Activated CD4-positive, alpha-beta memory T cell treated with anti-CD3 and anti-CD28 coated beads for 36 hours (primary cell): ENCODE data around the gene CCDC88B. TPM values are rescaled to one million over a fixed set of nuclear protein-coding genes. Genes with fewer than 3 reads are reported as not detected.
A peak's percentile ranks its signal among the peaks of the same experiment; 100 is the strongest.
"Not testable (repeated sequence)": the region's sequence is repeated elsewhere in the genome, so short reads cannot be mapped to it uniquely, and the experiment has no call there.

Experiments used
- CTCF ChIA-PET: fragments of 350-600 bp; sonication (Branson Sonifier 250); formaldehyde crosslinking; loops from one replicate; lab custom pipeline; 2021; ENCODE audit warnings: antibody characterized with exemption, inconsistent platforms; lab: Charles Lee
- POLR2A ChIA-PET: fragments of 350-600 bp; sonication (Branson Sonifier 250); formaldehyde crosslinking; loops from one replicate; lab custom pipeline; 2021; ENCODE audit warnings: antibody characterized with exemption; lab: Charles Lee
- DNase-seq: peaks from one replicate; pipeline ENCODE4 v3.0.0-alpha.2; 2020
- H3K27ac Mint-ChIP-seq: one replicate; pipeline ENCODE4 v1.8.0; 2021; ENCODE audit warnings: mixed read lengths
- H3K27me3 Mint-ChIP-seq: one replicate; pipeline ENCODE4 v1.8.0; 2021; ENCODE audit warnings: mixed read lengths
- H3K36me3 Mint-ChIP-seq: one replicate; pipeline ENCODE4 v1.8.0; 2021; ENCODE audit warnings: mixed read lengths
- H3K4me1 Mint-ChIP-seq: one replicate; pipeline ENCODE4 v1.8.0; 2021; ENCODE audit warnings: low read depth, mixed read lengths
- H3K4me3 Mint-ChIP-seq: one replicate; pipeline ENCODE4 v1.8.0; 2021; ENCODE audit warnings: mild to moderate bottlenecking, mixed read lengths
- H3K9me3 Mint-ChIP-seq: one replicate; pipeline ENCODE4 v1.8.0; 2021; ENCODE audit warnings: mixed read lengths
- intact Hi-C: fragments of 100-400 bp; cut with micrococcal nuclease; formaldehyde crosslinking; loops from one replicate; pipeline ENCODE4 v1.15.1; 2023
- total RNA-seq, 2 experiments: library from RNA; stranded (reverse); gene quantifications; one replicate each; pipeline ENCODE4 v1.2.3, GENCODE V29; 2021

CCDC88B gene
- total RNA-seq, 2 experiments from 2014 or later, result 69.5 to 74.5 TPM

DNA sequence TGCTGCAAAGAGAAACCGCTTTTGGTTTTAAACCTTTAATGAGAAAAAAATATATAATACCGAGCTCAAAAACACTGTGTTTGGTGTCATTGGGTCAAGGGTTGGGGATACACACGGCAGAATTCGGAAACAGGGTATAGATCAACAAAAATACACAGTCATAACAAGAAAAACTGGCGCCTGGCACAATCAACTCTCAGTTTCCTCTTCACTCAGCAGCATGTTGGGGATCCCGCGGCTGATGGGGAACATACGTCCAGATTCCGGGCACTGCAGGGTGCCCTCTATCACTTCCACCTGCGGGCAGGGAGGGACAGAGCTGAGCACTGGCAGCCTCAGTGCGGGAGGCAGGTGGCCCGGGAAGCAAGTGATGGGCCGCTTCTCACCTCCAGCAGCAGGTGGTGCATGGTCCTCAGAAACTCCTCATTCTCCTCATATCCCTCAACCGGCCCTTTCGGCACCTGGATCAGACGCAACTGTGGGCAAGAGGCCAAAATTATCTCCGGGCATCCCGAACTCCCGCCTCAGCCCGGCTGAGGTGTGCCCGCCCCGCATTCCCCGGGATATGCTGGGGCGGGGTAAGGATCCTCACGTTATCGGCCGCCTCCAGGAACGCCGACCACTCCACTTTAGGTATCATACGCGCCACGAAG is 23.2 kb upstream of the CCDC88B start:
- intact Hi-C loops, result loop anchor here (1.0 to 10.0 kb wide), 6 partner anchors 11 to 458 kb away; partner anchors contain the start of genes CCDC88B, ESRRA, FKBP2 and SF1
- peak; percentile 62 for DNase-seq
- H3K27ac Mint-ChIP-seq, result peak overlapping the region; percentile 99
- H3K4me1 Mint-ChIP-seq, result peaks cover 36% of the 10 kb centered on the region
- no peaks in the 10 kb centered on the region for H3K9me3 Mint-ChIP-seq
- POLR2A ChIA-PET, result interaction anchor here (0.6 to 2.8 kb wide), 17 partner anchors 10 to 548 kb away, joined by 3 to 24 read pairs (median 5); partner anchors contain the start of genes BAD, ESRRA, FERMT3 and FKBP2
- H3K27me3 Mint-ChIP-seq, result no peaks in the 10 kb centered on the region
- CTCF ChIA-PET, result interaction anchor here (0.6 to 5.3 kb wide), 17 partner anchors 9 to 563 kb away, joined by 3 to 97 read pairs (median 8); partner anchors contain the start of genes CATSPERZ, CCDC88B, ESRRA and FERMT3
- peaks cover 33% of the 10 kb centered on the region for H3K36me3 Mint-ChIP-seq
- peak overlapping the region; percentile 92 for H3K4me3 Mint-ChIP-seq

DNA sequence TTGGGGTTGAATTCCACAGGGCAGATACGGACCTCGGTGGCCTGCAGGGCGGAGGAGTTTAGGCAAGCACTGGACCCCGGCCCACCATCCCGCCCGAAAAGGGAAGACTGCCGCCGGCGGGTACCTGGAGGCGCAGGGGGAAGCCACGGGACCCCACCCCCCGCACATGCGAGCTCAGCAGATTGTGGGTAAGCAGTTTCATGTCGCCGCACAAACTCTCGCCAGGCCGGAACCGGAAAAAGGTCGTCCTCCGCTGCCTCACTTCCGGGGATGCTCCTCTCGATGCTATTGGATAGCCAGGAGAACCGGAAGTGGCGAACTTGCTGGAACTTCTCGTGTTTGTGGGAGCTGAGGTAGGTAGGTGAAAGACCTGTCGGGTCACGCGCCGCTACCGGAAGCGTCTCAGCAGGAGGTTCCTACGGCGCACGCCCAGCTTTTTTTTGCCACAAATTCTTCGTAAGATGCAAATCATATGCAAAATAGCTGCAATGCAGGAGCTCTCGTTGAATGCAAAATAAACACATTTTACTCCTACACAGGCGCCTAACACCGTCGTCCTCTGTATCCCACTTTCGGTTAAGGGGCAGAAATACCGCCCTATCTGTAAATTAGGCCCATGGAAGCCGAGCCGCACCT is 22.6 kb upstream of the CCDC88B start, which contains the start of gene TRMT112:
TRMT112 (minus strand) TSS at position 235 of the 636 bp plus-strand sequence; CDS start at position 202, 33 bp downstream.
- peak; percentile 98 for DNase-seq
- Mint-ChIP-seq H3K27ac (peak within 1 kb of the TSS; percentile 99), H3K4me3 (peak within 1 kb of the TSS; percentile 92), H3K36me3 (peaks cover 35% of the 10 kb centered on the region), H3K4me1 (peaks cover 35% of the 10 kb centered on the region), H3K27me3 (no peaks in the 10 kb centered on the region), H3K9me3 (no peaks in the 10 kb centered on the region)
- ChIA-PET POLR2A (interaction anchor here (0.6 to 2.8 kb wide), 20 partner anchors 10 to 132 kb away, joined by 3 to 24 read pairs (median 5); partner anchors contain the start of genes BAD, CCDC88B, ESRRA and FERMT3), CTCF (interaction anchor here (0.6 to 5.3 kb wide), 24 partner anchors 10 to 562 kb away, joined by 3 to 97 read pairs (median 6); partner anchors contain the start of genes CATSPERZ, CCDC88B, ESRRA and FERMT3)
- intact Hi-C loops, result loop anchor here (1.0 to 10.0 kb wide), 6 partner anchors 12 to 457 kb away; partner anchors contain the start of genes CCDC88B, ESRRA, FKBP2 and SF1

DNA sequence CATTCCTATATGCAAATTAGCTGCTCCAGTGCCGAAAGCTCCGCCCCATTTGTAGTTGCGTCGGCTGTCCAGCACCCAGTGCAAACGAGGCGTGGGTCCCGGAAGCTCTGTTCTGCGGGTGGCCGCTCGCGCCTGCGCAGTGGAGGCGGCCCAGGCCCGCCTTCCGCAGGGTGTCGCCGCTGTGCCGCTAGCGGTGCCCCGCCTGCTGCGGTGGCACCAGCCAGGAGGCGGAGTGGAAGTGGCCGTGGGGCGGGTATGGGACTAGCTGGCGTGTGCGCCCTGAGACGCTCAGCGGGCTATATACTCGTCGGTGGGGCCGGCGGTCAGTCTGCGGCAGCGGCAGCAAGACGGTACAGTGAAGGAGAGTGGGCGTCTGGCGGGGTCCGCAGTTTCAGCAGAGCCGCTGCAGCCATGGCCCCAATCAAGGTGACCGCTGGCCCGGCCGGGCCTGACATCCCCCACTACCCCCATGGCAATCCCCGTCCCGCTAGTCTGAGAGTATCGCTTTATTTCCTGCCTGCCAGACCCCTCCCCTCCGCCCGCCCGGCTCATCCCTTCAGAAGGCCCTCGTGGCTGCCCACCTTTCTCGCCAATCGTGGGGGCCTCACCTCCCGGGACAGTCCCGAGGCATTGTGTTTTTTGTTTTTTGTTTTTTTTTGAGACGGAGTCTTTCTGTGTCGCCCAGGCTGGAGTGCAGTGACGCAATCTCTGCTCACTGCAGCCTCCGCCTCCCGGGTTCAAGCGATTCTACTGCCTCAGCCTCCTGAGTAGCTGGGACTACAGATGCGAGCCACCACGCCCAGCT is 21.8 kb upstream of the CCDC88B start, which contains the start of gene PRDX5:
PRDX5 (plus strand) TSS at position 161 of the 805 bp plus-strand sequence; CDS start at position 256, 95 bp downstream.
- peak within 1 kb of the TSS; percentile 92 for H3K4me3 Mint-ChIP-seq
- peak; percentile 97 for DNase-seq
- H3K4me1 Mint-ChIP-seq, result peaks cover 28% of the 10 kb centered on the region
- no peaks in the 10 kb centered on the region for H3K9me3 Mint-ChIP-seq
- intact Hi-C loops, result loop anchor here (1.0 to 10.0 kb wide), 6 partner anchors 13 to 457 kb away; partner anchors contain the start of genes CCDC88B, ESRRA, FKBP2 and SF1
- POLR2A ChIA-PET, result interaction anchor here (0.6 to 2.8 kb wide), 22 partner anchors 11 to 133 kb away, joined by 3 to 24 read pairs (median 5); partner anchors contain the start of genes BAD, CCDC88B, ESRRA and FERMT3
- no peaks in the 10 kb centered on the region for H3K27me3 Mint-ChIP-seq
- peaks cover 34% of the 10 kb centered on the region for H3K36me3 Mint-ChIP-seq
- CTCF ChIA-PET, result interaction anchor here (0.6 to 5.3 kb wide), 23 partner anchors 9 to 425 kb away, joined by 3 to 97 read pairs (median 7); partner anchors contain the start of genes CATSPERZ, CCDC88B, ESRRA and FERMT3
- H3K27ac Mint-ChIP-seq, result peak within 1 kb of the TSS; percentile 99

DNA sequence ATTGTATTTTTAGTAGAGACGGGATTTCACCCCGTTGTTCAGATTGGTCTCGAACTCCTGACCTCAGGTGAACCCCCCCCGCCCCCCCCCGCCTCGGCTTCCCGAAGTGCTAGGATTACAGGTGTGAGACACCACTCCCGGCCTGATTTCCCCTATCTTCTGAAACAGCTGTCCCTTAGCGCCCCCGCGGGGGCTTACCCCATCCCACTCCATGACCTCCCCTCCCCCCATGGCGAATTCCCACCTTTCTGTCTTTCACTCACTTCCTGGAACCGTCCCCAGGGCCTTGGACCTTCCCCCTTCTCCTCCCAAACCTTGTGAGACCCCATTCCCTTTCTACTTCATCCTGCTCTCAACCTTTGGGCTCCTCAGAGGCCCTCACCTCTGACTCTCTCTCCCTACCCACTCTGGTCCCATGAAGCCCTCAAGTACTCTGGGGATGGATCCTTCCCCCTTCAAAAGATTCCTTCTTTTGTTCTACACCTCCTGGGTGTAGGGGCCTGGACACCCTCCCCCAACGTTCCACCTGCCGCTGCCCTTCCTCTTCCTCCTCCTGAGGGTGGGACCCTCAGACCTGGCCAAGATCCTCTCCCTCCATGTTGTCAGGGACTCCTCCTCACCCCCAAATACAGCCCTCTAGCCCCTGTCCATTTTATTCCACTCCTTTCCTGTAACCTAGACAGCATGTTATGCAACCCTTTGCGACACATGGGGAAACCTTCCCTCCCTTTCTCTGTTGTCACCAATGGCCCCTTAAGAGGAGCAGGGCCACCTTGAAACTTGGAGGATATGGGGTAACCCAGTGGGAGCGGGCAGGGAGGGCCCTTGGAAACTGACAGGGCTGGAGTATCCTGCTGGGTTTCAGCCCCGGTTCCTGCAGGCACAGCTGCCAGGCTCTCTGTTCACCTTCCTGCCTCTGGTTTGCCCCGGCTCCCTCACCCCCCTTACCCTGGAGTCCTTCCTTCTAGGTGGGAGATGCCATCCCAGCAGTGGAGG is 20.9 kb upstream of the CCDC88B start:
- no peaks in the 10 kb centered on the region for H3K27me3 Mint-ChIP-seq
- H3K9me3 Mint-ChIP-seq, result no peaks in the 10 kb centered on the region
- POLR2A ChIA-PET, result interaction anchor here (0.8 to 2.8 kb wide), 2 partner anchors 14 to 113 kb away, joined by 3 to 24 read pairs; partner anchors contain the start of genes ESRRA and FERMT3
- H3K36me3 Mint-ChIP-seq, result peaks cover 33% of the 10 kb centered on the region
- H3K27ac Mint-ChIP-seq, result peak overlapping the region; percentile 99
- H3K4me3 Mint-ChIP-seq, result peak overlapping the region; percentile 92
- CTCF ChIA-PET, result interaction anchor here (1.3 to 5.3 kb wide), 5 partner anchors 12 to 36 kb away, joined by 3 to 97 read pairs (median 14); partner anchors contain the start of gene ESRRA
- no peak for DNase-seq
- intact Hi-C loops, result loop anchor here (10.0 kb wide), 1 partner anchor 456 kb away; the partner anchor contains the start of gene SF1
- peaks cover 25% of the 10 kb centered on the region for H3K4me1 Mint-ChIP-seq

DNA sequence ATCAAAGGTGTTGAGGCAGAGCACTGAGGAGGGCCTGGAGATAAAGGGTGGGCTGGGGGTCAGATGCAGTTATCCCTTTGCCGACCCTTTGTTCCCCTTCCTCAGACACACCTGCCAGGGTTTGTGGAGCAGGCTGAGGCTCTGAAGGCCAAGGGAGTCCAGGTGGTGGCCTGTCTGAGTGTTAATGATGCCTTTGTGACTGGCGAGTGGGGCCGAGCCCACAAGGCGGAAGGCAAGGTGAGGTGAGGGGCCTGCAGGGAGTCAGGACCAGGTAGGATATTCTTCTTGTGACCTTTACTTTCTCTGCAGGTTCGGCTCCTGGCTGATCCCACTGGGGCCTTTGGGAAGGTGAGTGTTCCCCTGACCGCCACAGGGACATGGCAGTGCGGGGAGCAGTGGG is 19.4 kb upstream of the CCDC88B start:
- intact Hi-C loops, result no loop called here
- H3K4me3 Mint-ChIP-seq, result no peak overlapping the region
- H3K27me3 Mint-ChIP-seq, result no peaks in the 10 kb centered on the region
- peaks cover 21% of the 10 kb centered on the region for H3K4me1 Mint-ChIP-seq
- no peaks in the 10 kb centered on the region for H3K9me3 Mint-ChIP-seq
- peaks cover 24% of the 10 kb centered on the region for H3K36me3 Mint-ChIP-seq
- no peak for DNase-seq
- POLR2A ChIA-PET, result no interaction called here
- no peak overlapping the region for H3K27ac Mint-ChIP-seq
- CTCF ChIA-PET, result interaction anchor here (5.3 kb wide), 1 partner anchor 12 kb away, joined by 97 read pairs; no protein-coding TSS in a partner anchor

DNA sequence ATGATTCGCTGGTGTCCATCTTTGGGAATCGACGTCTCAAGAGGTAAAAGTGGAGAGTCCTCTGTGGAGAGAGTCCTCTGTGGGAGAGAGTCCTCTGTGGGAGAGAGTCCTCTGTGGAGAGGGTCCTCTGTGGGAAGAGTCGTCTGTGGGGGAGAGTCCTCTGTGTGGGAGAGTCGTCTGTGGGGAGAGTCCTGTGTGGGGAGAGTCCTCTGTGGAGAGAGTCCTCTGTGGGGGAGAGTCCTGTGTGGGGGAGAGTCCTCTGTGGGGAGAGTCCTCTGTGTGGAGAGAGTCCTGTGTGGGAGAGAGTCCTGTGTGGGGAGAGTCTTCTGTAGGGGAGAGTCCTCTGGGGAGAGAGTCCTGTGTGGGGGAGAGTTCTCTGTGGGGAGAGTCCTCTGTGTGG is 19.0 kb upstream of the CCDC88B start:
- H3K36me3 Mint-ChIP-seq, result peaks cover 24% of the 10 kb centered on the region
- no peaks in the 10 kb centered on the region for H3K27me3 Mint-ChIP-seq
- no peak overlapping the region for H3K27ac Mint-ChIP-seq
- H3K4me1 Mint-ChIP-seq, result peaks cover 21% of the 10 kb centered on the region
- H3K4me3 Mint-ChIP-seq, result no peak overlapping the region
- DNase-seq, result no peak
- intact Hi-C loops, result no loop called here
- POLR2A ChIA-PET, result no interaction called here
- CTCF ChIA-PET, result no interaction called here
- no peaks in the 10 kb centered on the region for H3K9me3 Mint-ChIP-seq

DNA sequence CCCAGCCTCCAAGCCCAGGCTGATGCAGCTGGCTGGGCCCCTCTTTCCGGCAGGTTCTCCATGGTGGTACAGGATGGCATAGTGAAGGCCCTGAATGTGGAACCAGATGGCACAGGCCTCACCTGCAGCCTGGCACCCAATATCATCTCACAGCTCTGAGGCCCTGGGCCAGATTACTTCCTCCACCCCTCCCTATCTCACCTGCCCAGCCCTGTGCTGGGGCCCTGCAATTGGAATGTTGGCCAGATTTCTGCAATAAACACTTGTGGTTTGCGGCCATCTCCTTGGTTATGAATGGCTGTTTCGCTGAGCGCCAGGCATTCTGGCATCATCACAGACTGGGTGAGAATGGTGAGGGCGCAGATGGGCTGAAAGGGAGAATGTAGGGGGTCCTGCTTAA is 18.5 kb upstream of the CCDC88B start:
- Mint-ChIP-seq H3K4me1 (peaks cover 16% of the 10 kb centered on the region), H3K27me3 (no peaks in the 10 kb centered on the region), H3K36me3 (peaks cover 21% of the 10 kb centered on the region), H3K27ac (no peak overlapping the region), H3K4me3 (no peak overlapping the region), H3K9me3 (no peaks in the 10 kb centered on the region)
- POLR2A ChIA-PET, result interaction anchor here (1.1 kb wide), 1 partner anchor 10 kb away, joined by 4 read pairs; no protein-coding TSS in a partner anchor
- CTCF ChIA-PET, result no interaction called here
- DNase-seq, result no peak
- intact Hi-C loops, result no loop called here

DNA sequence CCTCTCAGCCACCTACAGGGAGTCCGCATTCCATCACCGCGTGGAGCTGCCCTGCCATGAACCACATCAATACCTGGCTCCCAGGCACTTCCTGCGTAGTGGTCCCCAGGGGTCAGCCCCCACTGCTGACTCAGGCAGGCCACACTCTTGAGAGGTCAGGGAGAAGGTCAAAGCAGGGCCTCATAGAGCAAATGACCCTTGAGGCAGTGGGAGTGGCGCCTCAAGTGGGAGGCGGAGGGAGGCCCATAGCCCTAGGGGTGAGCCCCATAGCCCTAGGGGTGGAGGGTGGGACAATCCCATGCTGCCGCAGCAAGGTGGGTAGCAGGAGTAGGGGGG is 17.1 kb upstream of the CCDC88B start:
- POLR2A ChIA-PET, result interaction anchor here (1.1 kb wide), 1 partner anchor 8 kb away, joined by 4 read pairs; no protein-coding TSS in a partner anchor
- no peak overlapping the region for H3K27ac Mint-ChIP-seq
- DNase-seq, result no peak
- intact Hi-C loops, result no loop called here
- CTCF ChIA-PET, result no interaction called here
- no peaks in the 10 kb centered on the region for H3K9me3 Mint-ChIP-seq
- H3K4me3 Mint-ChIP-seq, result no peak overlapping the region
- peaks cover 12% of the 10 kb centered on the region for H3K4me1 Mint-ChIP-seq
- H3K36me3 Mint-ChIP-seq, result peaks cover 12% of the 10 kb centered on the region
- H3K27me3 Mint-ChIP-seq, result no peaks in the 10 kb centered on the region

DNA sequence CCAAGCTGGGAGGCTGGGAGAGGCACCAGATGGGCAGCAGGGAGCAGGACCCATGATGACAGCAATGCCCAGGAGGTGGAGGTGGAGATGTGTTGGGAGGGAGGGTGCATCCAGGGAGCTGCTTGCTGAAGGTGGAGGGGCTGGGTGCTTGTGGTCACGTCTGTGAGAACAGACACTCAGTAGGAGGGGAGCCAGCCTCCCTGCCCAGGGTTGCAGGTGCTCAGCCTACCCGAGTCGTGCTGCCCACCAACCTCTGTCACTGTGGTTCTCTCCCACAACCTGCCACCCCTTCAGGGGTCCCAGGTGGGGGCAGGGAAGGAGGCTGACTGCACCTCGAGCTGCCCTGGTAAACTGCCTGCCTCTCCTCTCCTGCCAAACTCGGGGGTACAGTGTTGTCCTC is 16.6 kb upstream of the CCDC88B start:
- Mint-ChIP-seq H3K27me3 (no peaks in the 10 kb centered on the region), H3K4me3 (no peak overlapping the region), H3K4me1 (peaks cover 12% of the 10 kb centered on the region), H3K36me3 (peaks cover 9% of the 10 kb centered on the region), H3K27ac (no peak overlapping the region), H3K9me3 (no peaks in the 10 kb centered on the region)
- no peak for DNase-seq
- ChIA-PET POLR2A (no interaction called here), CTCF (interaction anchor here (1.0 kb wide), 1 partner anchor 8 kb away, joined by 4 read pairs; no protein-coding TSS in a partner anchor)
- intact Hi-C loops, result no loop called here

DNA sequence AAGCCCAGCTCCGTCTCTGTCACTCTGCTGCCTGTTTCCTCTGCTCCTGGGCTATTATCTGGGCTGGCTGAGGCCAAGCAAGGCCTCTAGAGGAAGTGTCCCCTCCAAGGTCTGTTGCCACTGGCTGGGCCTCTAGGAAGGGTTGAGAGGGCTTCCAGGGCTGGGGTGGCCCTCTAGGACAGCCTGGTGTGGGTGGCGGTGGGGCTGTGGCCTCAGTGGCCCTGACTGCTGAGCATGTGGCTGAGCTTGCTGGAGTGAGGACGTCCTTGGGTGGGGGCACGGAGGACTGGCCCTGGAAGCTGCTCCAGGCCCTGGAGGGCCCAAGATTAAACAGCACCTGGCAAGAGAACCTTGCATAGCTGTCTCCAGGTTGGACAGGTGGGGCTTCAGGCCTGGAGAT is 16.0 kb upstream of the CCDC88B start:
- H3K36me3 Mint-ChIP-seq, H3K27ac Mint-ChIP-seq, H3K27me3 Mint-ChIP-seq, POLR2A ChIA-PET, H3K4me1 Mint-ChIP-seq, H3K4me3 Mint-ChIP-seq, intact Hi-C loops, DNase-seq, H3K9me3 Mint-ChIP-seq: not testable (repeated sequence)
- CTCF ChIA-PET, result interaction anchor here (1.0 kb wide), 1 partner anchor 8 kb away, joined by 4 read pairs; no protein-coding TSS in a partner anchor
